Medulla oblongata (tissue), 1 donor: ENCODE measurements around the gene LRPAP1.

Experiments used
- DNase-seq: peaks from one replicate; pipeline ENCODE4 v3.0.0-alpha.2; 2015; ENCODE audit errors: extremely low spot score

Gene LRPAP1

DNA sequence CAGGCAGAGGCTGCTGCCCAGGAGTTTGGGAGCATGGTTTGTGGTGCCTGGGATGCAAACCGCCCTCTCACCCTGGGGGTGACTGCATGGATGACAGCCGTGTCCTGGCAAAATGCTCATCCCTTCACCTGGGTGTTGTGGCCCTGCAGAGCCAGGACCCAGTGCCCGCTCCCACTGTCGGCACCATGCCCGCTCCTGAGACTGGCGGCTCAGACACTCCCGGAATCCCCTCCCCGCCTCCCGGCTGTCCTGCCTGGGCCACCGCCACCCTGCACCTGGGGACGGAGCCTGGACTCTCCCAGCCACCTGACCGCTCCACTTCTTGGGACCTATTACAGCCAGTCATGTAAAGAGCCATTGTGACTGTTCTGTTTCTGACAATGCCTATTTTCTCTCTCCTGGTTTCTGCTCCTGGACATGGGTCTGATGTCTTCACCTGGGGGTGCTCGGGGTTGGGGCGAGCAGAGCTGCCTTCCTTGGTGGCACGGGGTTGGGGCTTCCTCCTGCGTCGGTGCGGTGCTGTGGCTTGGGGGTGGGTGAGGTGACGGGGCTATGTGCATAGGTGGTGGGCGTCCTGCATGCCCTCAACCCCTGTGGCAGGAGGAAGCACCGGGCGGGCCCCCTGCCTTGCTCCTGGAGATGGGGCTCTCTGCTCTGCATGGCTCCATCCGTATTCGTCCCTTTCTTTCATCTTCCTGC lies 30.9 kb downstream of the LRPAP1 start:
- DNase-seq, result no peak

GRCh38 chr4:3500634-3501101 lies 31.6 kb downstream of the LRPAP1 start:
- DNase-seq, result no peak

GRCh38 chr4:3500111-3500510 lies 32.1 kb downstream of the LRPAP1 start:
- DNase-seq, result no peak

DNA sequence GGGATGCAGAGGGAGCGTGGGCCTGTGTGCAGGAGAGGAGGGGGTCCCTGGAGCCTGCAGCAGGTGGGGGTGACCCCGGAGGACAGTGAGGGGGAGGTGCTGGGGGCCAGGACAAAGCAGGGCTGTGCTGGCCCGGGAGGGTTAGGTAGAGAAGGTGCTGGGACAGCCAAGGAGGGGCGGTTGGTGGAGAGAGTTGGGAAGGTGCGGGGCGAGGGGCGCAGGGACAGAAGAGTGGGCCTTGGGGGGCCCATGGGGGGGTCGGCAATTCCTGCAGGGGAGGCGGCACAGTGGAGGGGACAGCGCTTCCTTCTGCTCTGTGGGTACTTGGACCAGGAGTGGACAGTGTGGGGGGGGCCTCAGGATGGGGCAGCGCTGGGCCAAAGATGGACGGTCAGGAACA lies 32.5 kb downstream of the LRPAP1 start:
- no peak for DNase-seq

DNA sequence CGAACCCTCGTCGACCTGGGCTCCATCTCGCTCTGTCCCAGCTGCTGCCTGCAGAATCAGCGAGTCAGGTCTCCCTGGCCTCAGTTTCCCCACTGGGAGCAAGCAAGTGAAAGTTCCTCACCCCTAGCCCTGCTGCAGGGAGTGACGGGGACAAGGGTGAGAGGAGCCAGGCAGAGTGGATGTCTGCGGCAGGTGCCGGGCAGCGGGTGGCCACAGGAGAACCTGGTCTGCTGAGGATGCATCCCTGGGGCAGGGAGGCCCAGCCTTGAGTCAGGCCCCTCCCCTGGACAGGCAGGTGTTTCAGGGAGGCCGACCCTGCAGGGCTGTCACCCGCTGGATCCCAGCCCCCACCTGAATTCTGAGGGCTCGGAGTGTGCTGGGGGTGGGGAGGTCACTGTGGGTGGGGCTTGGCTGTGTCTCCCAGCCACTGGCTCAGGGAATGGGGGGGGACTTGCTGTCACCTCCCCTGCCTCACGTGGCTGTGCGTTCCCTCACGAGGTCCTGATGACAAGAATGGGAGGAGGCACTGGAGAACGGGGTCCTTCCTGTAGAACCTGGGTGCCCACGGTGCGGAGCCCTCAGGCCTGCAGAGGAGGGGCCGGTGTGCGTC lies 33.2 kb downstream of the LRPAP1 start:
- DNase-seq, result no peak

DNA sequence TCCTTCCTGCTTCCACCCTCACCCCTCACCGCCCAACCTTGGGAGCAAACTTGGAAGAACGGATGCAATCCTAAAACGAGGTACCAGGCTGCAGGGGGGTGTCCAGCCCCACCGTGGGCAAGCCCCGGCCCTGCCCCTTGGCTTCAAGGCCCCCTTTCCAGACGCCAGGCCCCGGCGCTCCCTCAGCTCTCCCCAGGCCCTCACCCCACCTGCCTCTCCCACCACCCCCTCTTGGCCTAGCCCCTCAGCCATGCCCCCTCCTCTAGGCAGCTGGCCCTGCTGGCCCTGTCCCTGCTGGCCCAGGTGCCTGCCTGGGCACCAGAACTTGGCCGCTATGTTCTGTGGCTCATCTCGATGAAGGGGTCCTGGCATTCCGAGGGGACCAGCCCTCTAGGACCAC lies 33.8 kb downstream of the LRPAP1 start:
- DNase-seq, result no peak

- DNase-seq, result no peak
These were observed 34.5 kb downstream of the LRPAP1 start for GRCh38 chr4:3497523-3498389.

- DNase-seq, result no peak
These were observed 35.1 kb downstream of the LRPAP1 start for GRCh38 chr4:3497095-3497494.

DNA sequence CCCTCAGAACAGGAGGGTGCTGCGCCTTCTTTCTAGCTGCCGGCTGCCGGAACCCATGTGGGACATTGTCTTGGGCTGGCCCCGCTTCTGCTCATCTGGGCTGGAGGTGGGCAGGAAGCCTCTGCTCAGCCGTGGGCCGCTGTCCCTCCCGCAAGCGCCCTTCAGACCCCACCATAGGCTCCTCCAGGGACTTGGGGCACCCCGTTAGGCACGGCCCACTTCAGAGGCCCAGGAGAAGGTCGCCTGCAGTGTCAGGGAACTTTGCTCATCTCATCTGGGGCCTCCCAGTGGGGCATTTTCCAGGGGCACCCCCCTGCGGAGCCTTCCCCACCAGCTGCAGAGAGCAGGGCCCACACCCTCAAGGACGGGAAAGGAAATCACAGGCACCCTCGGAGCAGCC lies 36.2 kb downstream of the LRPAP1 start:
- DNase-seq, result no peak

DNA sequence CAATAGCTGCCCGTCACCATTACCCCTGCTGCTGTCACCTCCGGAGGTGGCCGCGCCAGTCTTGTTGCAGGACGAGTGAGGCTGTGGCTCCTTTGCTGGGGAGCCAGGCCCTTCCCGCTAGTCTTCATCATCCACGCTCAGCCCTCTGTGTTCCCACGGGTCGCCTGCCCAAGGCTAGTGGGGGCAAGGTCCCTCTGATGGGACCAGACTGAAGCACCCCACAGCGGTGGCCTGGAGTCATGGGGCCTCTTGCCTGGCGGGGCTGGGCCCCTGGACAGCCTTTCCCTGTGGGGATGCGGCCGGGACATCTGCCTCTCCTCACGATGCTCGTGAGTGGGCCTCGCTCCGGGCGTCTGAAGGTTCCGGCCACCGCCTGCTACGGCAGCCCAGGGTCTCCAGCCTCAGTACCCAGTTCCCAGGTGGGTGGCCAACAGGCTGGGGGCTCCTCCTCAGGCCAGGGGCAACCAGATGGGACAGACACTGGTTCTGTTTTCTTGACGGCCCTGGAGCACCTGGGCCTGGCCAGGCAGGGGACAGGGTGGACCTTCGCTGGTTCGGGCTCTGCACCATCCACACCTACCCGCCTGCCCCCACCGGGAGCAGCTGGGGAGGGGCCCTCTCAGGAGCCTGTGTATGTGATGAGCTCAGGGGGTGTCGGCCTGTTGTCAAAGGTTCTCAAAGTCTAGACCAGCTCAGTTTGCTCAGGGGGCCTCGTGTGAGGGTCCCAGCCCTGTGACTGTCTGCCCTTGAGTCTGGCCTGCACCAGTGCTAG lies 36.8 kb downstream of the LRPAP1 start:
- DNase-seq, result no peak

DNA sequence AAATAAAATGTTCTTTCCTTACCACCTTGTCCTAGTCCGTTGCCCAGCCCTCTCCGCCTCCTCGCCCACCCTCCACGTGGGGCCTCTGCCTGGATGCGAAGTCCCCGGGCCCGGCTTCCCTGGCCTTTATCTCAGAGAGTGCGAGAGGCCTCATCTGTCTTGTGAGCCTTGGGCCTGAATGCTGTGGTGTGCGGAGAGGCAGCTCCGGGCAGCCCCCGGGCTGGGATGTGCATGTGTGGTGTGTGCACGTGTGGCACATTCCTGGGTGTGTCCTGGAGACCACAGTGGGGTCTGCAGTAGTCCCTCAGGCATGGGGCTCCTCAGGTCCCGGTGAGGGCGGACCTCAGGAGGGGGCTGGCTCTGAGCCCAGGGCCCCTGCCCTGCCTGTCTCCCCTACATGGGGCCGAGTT lies 37.8 kb downstream of the LRPAP1 start:
- DNase-seq, result no peak

GRCh38 chr4:3493720-3494461 lies 38.3 kb downstream of the LRPAP1 start:
- DNase-seq, result no peak

- DNase-seq, result no peak
These were observed 39.2 kb downstream of the LRPAP1 start for GRCh38 chr4:3492741-3493719.

- no peak for DNase-seq
These were observed 40.4 kb downstream of the LRPAP1 start for GRCh38 chr4:3491681-3492405.

- no peak for DNase-seq
These were observed 42.7 kb downstream of the LRPAP1 start for GRCh38 chr4:3489451-3489962.

DNA sequence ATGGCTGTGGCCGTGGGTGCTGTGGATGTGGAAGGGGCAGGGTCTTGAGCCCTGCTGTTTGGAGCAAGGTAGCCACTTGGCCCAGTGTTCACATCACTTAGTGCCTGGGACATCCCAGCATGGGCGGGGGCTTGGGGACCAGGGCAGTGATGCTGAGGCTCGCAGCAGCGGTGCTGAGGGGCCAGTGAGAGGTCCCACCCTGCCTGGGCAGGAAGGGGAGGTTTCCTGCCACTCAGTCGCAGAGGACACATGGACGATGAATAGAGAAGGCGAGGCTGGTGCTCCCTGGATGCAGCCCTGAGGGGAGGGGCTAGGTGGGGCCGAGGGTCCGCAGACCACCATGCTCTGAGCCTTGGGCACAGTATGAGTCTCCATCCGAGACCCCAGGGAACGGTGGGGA lies 43.4 kb downstream of the LRPAP1 start:
- no peak for DNase-seq

DNA sequence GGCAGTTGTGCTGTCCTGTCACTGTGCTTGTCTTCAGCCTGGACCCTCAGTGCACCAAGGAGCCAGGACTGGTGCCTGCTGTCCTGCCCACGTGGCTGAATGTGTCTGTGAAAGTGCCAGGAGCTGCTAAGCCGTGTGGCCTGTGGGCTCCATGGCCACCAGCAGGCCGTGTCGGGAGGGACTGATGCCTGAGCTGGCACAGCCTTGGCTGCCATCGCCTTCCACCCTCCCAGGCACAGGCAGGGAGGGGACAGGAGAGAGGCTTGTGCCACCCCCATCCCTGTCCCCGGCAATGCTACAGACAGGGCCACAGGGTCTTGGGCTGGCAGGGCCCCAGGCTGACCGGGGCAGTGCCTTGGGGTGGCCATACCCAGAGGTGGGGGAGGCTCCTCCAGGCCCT lies 44.4 kb downstream of the LRPAP1 start:
- peak; percentile 53 for DNase-seq

GRCh38 chr4:3486541-3487540 lies 45.4 kb downstream of the LRPAP1 start:
- peak; percentile 46 for DNase-seq
